Right lobe of liver (tissue), 6 donors: Measurements from ENCODE around the gene PTPRN. TPM values are rescaled to one million over a fixed set of nuclear protein-coding genes. Genes with fewer than 3 reads are reported as not detected.
A peak's percentile ranks its signal among the peaks of the same experiment; 100 is the strongest.
"Not testable (repeated sequence)": the region's sequence is repeated elsewhere in the genome, so short reads cannot be mapped to it uniquely, and the experiment has no call there.

Source experiments
- ATAC-seq, 4 donors: fragments of 200-7000 bp; cut with Tn5 transposase; one replicate each; pipeline ENCODE4 v1.9.1; 2020; ENCODE audit warnings: mild to moderate bottlenecking in 4 of 4, moderate library complexity in 4 of 4
- DNase-seq, 3 donors: peaks; one replicate each; pipeline ENCODE4 v3.0.0-alpha.2; 2020
- H3K27ac ChIP-seq, 3 donors: fragments of 200-600 bp; one replicate each; pipeline ENCODE4 v1.8.0; 2022
- H3K27me3 ChIP-seq, 2 donors: fragments of 200-600 bp; one replicate each; pipeline ENCODE4 v1.8.0; 2022
- H3K36me3 ChIP-seq, 4 donors: fragments of 200-600 bp; sonication (generic) in 1 of 4; one replicate each; pipeline versions ENCODE4 v1.5.1 to v1.8.0; 2017 to 2022; ENCODE audit warnings: control low read depth in 1 of 4
- H3K4me1 ChIP-seq, 4 donors: fragments of 200-600 bp; sonication (generic) in 1 of 4; one replicate each; pipeline versions ENCODE4 v1.5.1 to v1.8.0; 2017 to 2022; ENCODE audit warnings: control low read depth in 1 of 4
- H3K4me3 ChIP-seq, 3 donors: fragments of 200-600 bp; one replicate each; pipeline ENCODE4 v1.8.0; 2022
- H3K9me3 ChIP-seq, 4 donors: fragments of 200-600 bp; sonication (generic) in 1 of 4; one replicate each; pipeline versions ENCODE4 v1.5.1 to v1.8.0; 2017 to 2022; ENCODE audit warnings: control low read depth in 1 of 4
- CTCF ChIP-seq, 4 donors: fragments of 200-600 bp in 3 of 4; fragments of 450-650 bp in 1 of 4; IDR thresholded peaks; one replicate each; pipeline versions ENCODE4 v1.5.1 to v1.8.0; 2016 to 2022; ENCODE audit warnings: antibody characterized with exemption in 4 of 4, mild to moderate bottlenecking in 2 of 4
- POLR2A ChIP-seq: fragments of 450-650 bp; IDR thresholded peaks from one replicate; pipeline ENCODE4 v1.6.1; 2017; ENCODE audit warnings: antibody characterized with exemption, mild to moderate bottlenecking
- WGBS: methylation state at CpG from one replicate; pipeline ENCODE4 v1.1.6; 2018; ENCODE audit warnings: low coverage, low lambda C conversion rate; ENCODE audit not compliant: insufficient coverage; ENCODE audit errors: missing lambda C conversion rate; 5-methylcytosine and 5-hydroxymethylcytosine counted together
- intact Hi-C, 2 donors: fragments of 100-400 bp; cut with DNase I; formaldehyde crosslinking; loops; one replicate each; pipeline versions ENCODE4 v1.11.2 to v1.14.1; 2022
- total RNA-seq, 6 experiments: library from RNA; depleted of rRNA in 2 of 6; stranded (reverse); fragments of >200 nt in 2 of 6; fragmentation: NEBNext Ultra II Directional in 3 of 6; extraction: Animal tissue kit (Norgen Biotek cat#: 25700) in 3 of 6; gene quantifications; one replicate each; pipeline versions ENCODE4 v1.1.0 to v1.2.4, GENCODE V29; 2016 to 2023
- donor health status: DM: no; HTN: yes; CAD: no.
- donor health status: DM: no; HTN: no; CAD: no.
- donor health status: DM: no; HTN: no; CAD: no.
- donor health status: DM: no; HTN: yes; CAD: no.
- donor health status: DM: no; HTN: yes; CAD: no.

PTPRN gene
- total RNA-seq, 6 experiments from 2014 or later: 0.31 TPM; not detected in 5

- H3K4me1 ChIP-seq: no peaks in the 10 kb centered on the region
- no peak overlapping the region for H3K4me3 ChIP-seq
- DNase-seq: no peak
- no peaks in the 10 kb centered on the region for H3K27me3 ChIP-seq
- intact Hi-C loops: no loop called here
- ATAC-seq: no peak
- H3K36me3 ChIP-seq: no peaks in the 10 kb centered on the region
- H3K27ac ChIP-seq: no peak overlapping the region
- no peaks in the 10 kb centered on the region for H3K9me3 ChIP-seq
- WGBS: 55% methylated on average over 4 of the region's 5 CpGs
- TF ChIP-seq POLR2A (no peak), CTCF (IDR thresholded peaks at IDR 0.05) (no peak)
These were observed 48.0 kb downstream of the PTPRN start for GRCh38 chr2:219261024-219261855.

- ATAC-seq, H3K9me3 ChIP-seq, H3K36me3 ChIP-seq, DNase-seq, H3K4me1 ChIP-seq, H3K27me3 ChIP-seq, H3K4me3 ChIP-seq, intact Hi-C loops, H3K27ac ChIP-seq: not testable (repeated sequence)
- WGBS: 85% methylated on average over 10 of the region's 10 CpGs
These were observed 50.3 kb downstream of the PTPRN start for GRCh38 chr2:219258942-219259341.

- Histone ChIP-seq H3K4me3 (peak overlapping the region; percentile 56 to 69 (median 67)), H3K36me3 (no peaks in the 10 kb centered on the region), H3K4me1 (peaks cover 0 to 19% (median 9%) of the 10 kb centered on the region in 4 donors), H3K27ac (peak overlapping the region; percentile 61 to 72 (median 63)), H3K27me3 (no peaks in the 10 kb centered on the region), H3K9me3 (no peaks in the 10 kb centered on the region)
- 39% methylated on average over 7 of the region's 12 CpGs for WGBS
- ATAC-seq (peak; percentile 1 to 5 (median 1)), DNase-seq (no peak)
- intact Hi-C loops: no loop called here
- no peak for TF ChIP-seq POLR2A
- TF ChIP-seq CTCF (IDR thresholded peaks at IDR 0.05): no peak
These were observed 54.5 kb downstream of the PTPRN start for GRCh38 chr2:219254590-219255201.

GRCh38 chr2:219253753-219254589 lies 55.2 kb downstream of the PTPRN start, which contains the start of gene TUBA4A:
TSS of gene TUBA4A (minus strand) at chr2:219253918. CDS start at chr2:219253858, 60 bp downstream.
- H3K4me3 ChIP-seq: peak within 1 kb of the TSS; percentile 56 to 69 (median 67)
- H3K36me3 ChIP-seq: no peaks in the 10 kb centered on the region
- DNase-seq (peak; percentile 91 to 93 (median 92)), ATAC-seq (peak; percentile 85 to 90 (median 86))
- H3K27ac ChIP-seq: peak within 1 kb of the TSS; percentile 61 to 79 (median 63)
- intact Hi-C loops: no loop called here
- TF ChIP-seq CTCF (IDR thresholded peaks at IDR 0.05) (peak in 1 of 4 donors; percentile 29), POLR2A (peak; percentile 99)
- H3K9me3 ChIP-seq: no peaks in the 10 kb centered on the region
- H3K27me3 ChIP-seq: no peaks in the 10 kb centered on the region
- no CpG with 5 or more reads among the region's 76 CpGs for WGBS
- H3K4me1 ChIP-seq: peaks cover 0 to 26% (median 13%) of the 10 kb centered on the region in 4 donors
